ENCODE results near the gene POM121L2. TPM values are rescaled to one million over a fixed set of nuclear protein-coding genes. Genes with fewer than 3 reads are reported as not detected.

The POM121L2 gene
- under 0.01 TPM in 1 of 2 replicates, not detected in the other for total RNA-seq

GRCh38 chr6:27312146-27312949, at the start of gene POM121L2:
Gene POM121L2 (minus strand): TSS chr6:27312273. CDS start chr6:27312170, 103 bp downstream.
- H3K4me2 ChIP-seq (ENCODE audit: insufficient read depth, low read length), result peak within 1 kb of the TSS; percentile 93
- peak; percentile 84 for DNase-seq (ENCODE audit: insufficient read length, low spot score, missing footprints)
- H3K27me3 ChIP-seq (ENCODE audit: insufficient read depth, low read length), result peaks cover 26% of the 10 kb centered on the region
- H3K9me3 ChIP-seq (ENCODE audit: low read depth, low read length), result no peaks in the 10 kb centered on the region
- H3K79me2 ChIP-seq (ENCODE audit: insufficient read depth, low read length), result no peaks in the 10 kb centered on the region
- H3K27ac ChIP-seq (ENCODE audit: low read depth, low read length), result no peak within 1 kb of the TSS
- no peaks in the 10 kb centered on the region for H3K36me3 ChIP-seq (ENCODE audit: insufficient read depth, low read length)
- no peaks in the 10 kb centered on the region for H4K20me1 ChIP-seq (ENCODE audit: insufficient read depth, low read length)
- H2AFZ ChIP-seq (ENCODE audit: low read length), result peak within 1 kb of the TSS; percentile 88
- peak within 1 kb of the TSS; percentile 75 for H3K4me3 ChIP-seq (ENCODE audit: insufficient read depth, low read length)
- TF ChIP-seq CTCF (IDR thresholded peaks at IDR 0.05; ENCODE audit: extremely low read depth, low read depth, low read length), result peak; percentile 60
- H3K4me1 ChIP-seq (ENCODE audit: insufficient read depth, low read length), result peaks cover 4% of the 10 kb centered on the region

- H4K20me1 ChIP-seq (ENCODE audit: insufficient read depth, low read length), result no peaks in the 10 kb centered on the region
- H3K4me1 ChIP-seq (ENCODE audit: insufficient read depth, low read length), result no peaks in the 10 kb centered on the region
- H3K36me3 ChIP-seq (ENCODE audit: insufficient read depth, low read length), result no peaks in the 10 kb centered on the region
- no peak for TF ChIP-seq CTCF (IDR thresholded peaks at IDR 0.05; ENCODE audit: extremely low read depth, low read depth, low read length)
- peaks cover 2% of the 10 kb centered on the region for H3K9me3 ChIP-seq (ENCODE audit: low read depth, low read length)
- no peak overlapping the region for H3K27ac ChIP-seq (ENCODE audit: low read depth, low read length)
- H3K27me3 ChIP-seq (ENCODE audit: insufficient read depth, low read length), result no peaks in the 10 kb centered on the region
- no peaks in the 10 kb centered on the region for H3K79me2 ChIP-seq (ENCODE audit: insufficient read depth, low read length)
- H3K4me3 ChIP-seq (ENCODE audit: insufficient read depth, low read length), result no peak overlapping the region
- no peak overlapping the region for H3K4me2 ChIP-seq (ENCODE audit: insufficient read depth, low read length)
- H2AFZ ChIP-seq (ENCODE audit: low read length), result no peak overlapping the region
- DNase-seq (ENCODE audit: insufficient read length, low spot score, missing footprints), result no peak
Observed at GRCh38 chr6:27359231-27359630, 47.2 kb upstream of the POM121L2 start.

GRCh38 chr6:27358786-27359185, 46.7 kb upstream of the POM121L2 start:
- H2AFZ ChIP-seq (ENCODE audit: low read length), result no peak overlapping the region
- no peak overlapping the region for H3K4me3 ChIP-seq (ENCODE audit: insufficient read depth, low read length)
- no peaks in the 10 kb centered on the region for H4K20me1 ChIP-seq (ENCODE audit: insufficient read depth, low read length)
- no peak overlapping the region for H3K4me2 ChIP-seq (ENCODE audit: insufficient read depth, low read length)
- H3K36me3 ChIP-seq (ENCODE audit: insufficient read depth, low read length), result no peaks in the 10 kb centered on the region
- H3K9me3 ChIP-seq (ENCODE audit: low read depth, low read length), result peaks cover 2% of the 10 kb centered on the region
- no peak for DNase-seq (ENCODE audit: insufficient read length, low spot score, missing footprints)
- no peak overlapping the region for H3K27ac ChIP-seq (ENCODE audit: low read depth, low read length)
- H3K79me2 ChIP-seq (ENCODE audit: insufficient read depth, low read length), result no peaks in the 10 kb centered on the region
- TF ChIP-seq CTCF (IDR thresholded peaks at IDR 0.05; ENCODE audit: extremely low read depth, low read depth, low read length), result no peak
- no peaks in the 10 kb centered on the region for H3K4me1 ChIP-seq (ENCODE audit: insufficient read depth, low read length)
- H3K27me3 ChIP-seq (ENCODE audit: insufficient read depth, low read length), result no peaks in the 10 kb centered on the region

GRCh38 chr6:27352850-27353249, 40.8 kb upstream of the POM121L2 start:
- Histone ChIP-seq H3K27me3 (ENCODE audit: insufficient read depth, low read length) (no peaks in the 10 kb centered on the region), H3K4me1 (ENCODE audit: insufficient read depth, low read length) (no peaks in the 10 kb centered on the region), H3K9me3 (ENCODE audit: low read depth, low read length) (no peaks in the 10 kb centered on the region), H3K27ac (ENCODE audit: low read depth, low read length) (no peak overlapping the region), H3K4me3 (ENCODE audit: insufficient read depth, low read length) (no peak overlapping the region), H3K36me3 (ENCODE audit: insufficient read depth, low read length) (no peaks in the 10 kb centered on the region), H3K4me2 (ENCODE audit: insufficient read depth, low read length) (no peak overlapping the region), H4K20me1 (ENCODE audit: insufficient read depth, low read length) (no peaks in the 10 kb centered on the region), H3K79me2 (ENCODE audit: insufficient read depth, low read length) (no peaks in the 10 kb centered on the region), H2AFZ (ENCODE audit: low read length) (no peak overlapping the region)
- DNase-seq (ENCODE audit: insufficient read length, low spot score, missing footprints), result no peak
- TF ChIP-seq CTCF (IDR thresholded peaks at IDR 0.05; ENCODE audit: extremely low read depth, low read depth, low read length), result no peak
